HepG2 (cell line): Measurements from ENCODE around the gene MYO18A. TPM values are rescaled to one million over a fixed set of nuclear protein-coding genes. Genes with fewer than 3 reads are reported as not detected.

ENCODE experiments used
- ATRX ChIP-seq: sonication (generic); formaldehyde crosslinking; IDR thresholded peaks from 2 replicates; pipeline ENCODE4 v1.4.0; 2020; ENCODE audit warnings: missing genetic modification reagents, borderline replicate concordance
- CENPX ChIP-seq: sonication (generic); formaldehyde crosslinking; IDR thresholded peaks from 2 replicates; pipeline ENCODE4 v1.9.0; 2021; ENCODE audit warnings: mild to moderate bottlenecking, missing genetic modification reagents, moderate library complexity
- LRRFIP1 ChIP-seq: sonication (generic); formaldehyde crosslinking; conservative IDR thresholded peaks from 2 replicates; pipeline ENCODE4 v1.4.0; 2020; ENCODE audit warnings: missing genetic modification reagents
- NR2F2 ChIP-seq: IDR thresholded peaks from 2 replicates; pipeline ENCODE4 v1.6.1; 2012; ENCODE audit warnings: low read depth, inconsistent platforms, borderline replicate concordance
- NR2F6 ChIP-seq, 2 experiments: IDR thresholded peaks; 2 replicates each; pipeline ENCODE4 v1.6.1; 2016; ENCODE audit warnings: antibody characterized with exemption in 1 of 2, mild to moderate bottlenecking in 1 of 2
- REPIN1 ChIP-seq: sonication (generic); formaldehyde crosslinking; IDR thresholded peaks from 2 replicates; pipeline ENCODE4 v1.8.0; 2022; ENCODE audit warnings: missing genetic modification reagents, low read depth, mild to moderate bottlenecking, borderline replicate concordance
- RFXANK ChIP-seq: IDR thresholded peaks from 2 replicates; pipeline ENCODE4 v1.6.1; 2016
- TAF1 ChIP-seq: sonication (generic); formaldehyde crosslinking; IDR thresholded peaks from 2 replicates; pipeline ENCODE4 v1.4.0; 2020; ENCODE audit warnings: missing genetic modification reagents
- TEF ChIP-seq: sonication (generic); formaldehyde crosslinking; IDR thresholded peaks from 2 replicates; pipeline ENCODE4 v1.5.0; 2020; ENCODE audit warnings: missing genetic modification reagents
- TFAP4 ChIP-seq: sonication (generic); IDR thresholded peaks from 2 replicates; pipeline ENCODE4 v1.6.1; 2016; ENCODE audit warnings: low read depth, borderline replicate concordance
- ZBTB38 ChIP-seq: sonication (generic); formaldehyde crosslinking; IDR thresholded peaks from 2 replicates; pipeline ENCODE4 v1.5.1; 2020; ENCODE audit warnings: mild to moderate bottlenecking, missing genetic modification reagents
- ZFP41 ChIP-seq: sonication (generic); formaldehyde crosslinking; IDR thresholded peaks from 2 replicates; pipeline ENCODE4 v1.4.0; 2020; ENCODE audit warnings: mild to moderate bottlenecking, missing genetic modification reagents, borderline replicate concordance
- ZNF124 ChIP-seq: sonication (generic); formaldehyde crosslinking; IDR thresholded peaks from 2 replicates; pipeline ENCODE4 v1.4.0; 2020; ENCODE audit warnings: missing genetic modification reagents
- ZNF253 ChIP-seq: sonication (generic); formaldehyde crosslinking; IDR thresholded peaks from 2 replicates; pipeline ENCODE4 v1.8.0; 2022; ENCODE audit warnings: mild to moderate bottlenecking, missing genetic modification reagents, borderline replicate concordance
- ZNF780A ChIP-seq: sonication (generic); formaldehyde crosslinking; IDR thresholded peaks from 2 replicates; pipeline ENCODE4 v1.8.0; 2022; ENCODE audit warnings: mild to moderate bottlenecking, missing genetic modification reagents, moderate library complexity
- polyA plus RNA-seq, 8 experiments: library from polyadenylated mRNA; depleted of rRNA in 3 of 8; stranded (reverse) in 7 of 8; unstranded in 1 of 8; fragments of >200 nt; fragmentation: Illumina TruSeq in 4 of 8; extraction: Trizol in 4 of 8; gene quantifications; 2 replicates each; pipeline versions ENCODE4 v1.2.1 to v1.2.3, GENCODE V29; 2011 to 2016; ENCODE audit warnings: low read depth in 4 of 8, missing spikeins in 1 of 8, mixed read lengths in 1 of 8; ENCODE audit not compliant: insufficient read depth in 1 of 8
- total RNA-seq, 5 experiments: library from RNA; depleted of rRNA; stranded (reverse); fragments of >200 nt; fragmentation: Illumina TruSeq; extraction: Trizol; gene quantifications; 2 replicates each; pipeline ENCODE4 v1.2.3, GENCODE V29; 2016; ENCODE audit warnings: low read depth in 1 of 5
- TF ChIP-seq, protein P1 (sequence below): sonication (generic); formaldehyde crosslinking; IDR thresholded peaks from 2 replicates; pipeline ENCODE4 v1.4.0; 2020; ENCODE audit warnings: missing genetic modification reagents
- TF ChIP-seq, protein P2 (sequence below): sonication (generic); formaldehyde crosslinking; IDR thresholded peaks from 2 replicates; pipeline ENCODE4 v1.4.0; 2020; ENCODE audit warnings: missing genetic modification reagents, borderline replicate concordance

MYO18A gene
- total and polyA plus RNA-seq, 2 of the 13 experiments (the other 11 are each of a cell fraction or from before 2014, with no cell fraction given), result 16.8 to 24.8 TPM

DNA sequence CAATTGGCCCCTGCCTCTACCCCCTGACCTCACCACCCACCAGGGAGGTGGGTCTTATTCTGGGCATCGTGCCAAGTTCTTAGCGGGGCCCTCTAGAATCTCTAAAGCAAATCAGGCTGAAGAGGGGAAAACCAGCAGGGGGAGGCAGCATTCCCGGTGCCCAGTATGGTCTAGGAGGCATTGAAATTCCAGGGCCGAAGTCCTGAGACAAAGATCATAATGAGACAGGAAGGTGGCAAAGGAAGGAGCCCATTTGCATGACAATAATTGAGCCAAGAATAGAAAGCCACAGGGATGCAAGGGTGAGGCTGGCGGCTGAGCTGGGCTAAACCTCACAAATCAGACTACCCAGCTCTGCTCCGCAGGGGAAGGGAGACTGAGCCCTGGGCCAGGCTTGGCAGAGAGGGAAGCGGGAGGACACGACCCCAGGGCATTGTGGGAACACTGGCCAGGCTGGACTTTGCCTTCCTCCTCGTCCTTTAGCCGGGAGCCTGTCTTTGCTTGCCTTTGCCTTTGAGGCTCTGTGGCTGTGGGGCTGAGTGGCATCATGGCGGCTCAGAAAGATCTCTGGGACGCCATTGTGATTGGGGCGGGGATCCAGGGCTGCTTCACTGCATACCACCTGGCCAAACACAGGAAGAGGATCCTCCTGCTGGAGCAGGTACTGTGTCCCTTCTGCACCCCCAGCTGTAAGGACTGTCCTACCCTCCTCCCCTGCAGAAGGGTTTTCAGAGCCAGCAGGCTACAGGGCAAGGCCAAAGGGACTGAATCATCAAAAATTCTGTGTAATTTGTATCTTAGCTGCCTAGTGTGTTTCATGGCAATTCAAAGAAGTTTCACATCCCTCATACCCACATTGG is 137.3 kb downstream of the MYO18A start, which contains the start of gene PIPOX (continued):
- TF ChIP-seq, protein P1, sequence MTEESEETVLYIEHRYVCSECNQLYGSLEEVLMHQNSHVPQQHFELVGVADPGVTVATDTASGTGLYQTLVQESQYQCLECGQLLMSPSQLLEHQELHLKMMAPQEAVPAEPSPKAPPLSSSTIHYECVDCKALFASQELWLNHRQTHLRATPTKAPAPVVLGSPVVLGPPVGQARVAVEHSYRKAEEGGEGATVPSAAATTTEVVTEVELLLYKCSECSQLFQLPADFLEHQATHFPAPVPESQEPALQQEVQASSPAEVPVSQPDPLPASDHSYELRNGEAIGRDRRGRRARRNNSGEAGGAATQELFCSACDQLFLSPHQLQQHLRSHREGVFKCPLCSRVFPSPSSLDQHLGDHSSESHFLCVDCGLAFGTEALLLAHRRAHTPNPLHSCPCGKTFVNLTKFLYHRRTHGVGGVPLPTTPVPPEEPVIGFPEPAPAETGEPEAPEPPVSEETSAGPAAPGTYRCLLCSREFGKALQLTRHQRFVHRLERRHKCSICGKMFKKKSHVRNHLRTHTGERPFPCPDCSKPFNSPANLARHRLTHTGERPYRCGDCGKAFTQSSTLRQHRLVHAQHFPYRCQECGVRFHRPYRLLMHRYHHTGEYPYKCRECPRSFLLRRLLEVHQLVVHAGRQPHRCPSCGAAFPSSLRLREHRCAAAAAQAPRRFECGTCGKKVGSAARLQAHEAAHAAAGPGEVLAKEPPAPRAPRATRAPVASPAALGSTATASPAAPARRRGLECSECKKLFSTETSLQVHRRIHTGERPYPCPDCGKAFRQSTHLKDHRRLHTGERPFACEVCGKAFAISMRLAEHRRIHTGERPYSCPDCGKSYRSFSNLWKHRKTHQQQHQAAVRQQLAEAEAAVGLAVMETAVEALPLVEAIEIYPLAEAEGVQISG, result peak; percentile 78
- TF ChIP-seq, protein P2, sequence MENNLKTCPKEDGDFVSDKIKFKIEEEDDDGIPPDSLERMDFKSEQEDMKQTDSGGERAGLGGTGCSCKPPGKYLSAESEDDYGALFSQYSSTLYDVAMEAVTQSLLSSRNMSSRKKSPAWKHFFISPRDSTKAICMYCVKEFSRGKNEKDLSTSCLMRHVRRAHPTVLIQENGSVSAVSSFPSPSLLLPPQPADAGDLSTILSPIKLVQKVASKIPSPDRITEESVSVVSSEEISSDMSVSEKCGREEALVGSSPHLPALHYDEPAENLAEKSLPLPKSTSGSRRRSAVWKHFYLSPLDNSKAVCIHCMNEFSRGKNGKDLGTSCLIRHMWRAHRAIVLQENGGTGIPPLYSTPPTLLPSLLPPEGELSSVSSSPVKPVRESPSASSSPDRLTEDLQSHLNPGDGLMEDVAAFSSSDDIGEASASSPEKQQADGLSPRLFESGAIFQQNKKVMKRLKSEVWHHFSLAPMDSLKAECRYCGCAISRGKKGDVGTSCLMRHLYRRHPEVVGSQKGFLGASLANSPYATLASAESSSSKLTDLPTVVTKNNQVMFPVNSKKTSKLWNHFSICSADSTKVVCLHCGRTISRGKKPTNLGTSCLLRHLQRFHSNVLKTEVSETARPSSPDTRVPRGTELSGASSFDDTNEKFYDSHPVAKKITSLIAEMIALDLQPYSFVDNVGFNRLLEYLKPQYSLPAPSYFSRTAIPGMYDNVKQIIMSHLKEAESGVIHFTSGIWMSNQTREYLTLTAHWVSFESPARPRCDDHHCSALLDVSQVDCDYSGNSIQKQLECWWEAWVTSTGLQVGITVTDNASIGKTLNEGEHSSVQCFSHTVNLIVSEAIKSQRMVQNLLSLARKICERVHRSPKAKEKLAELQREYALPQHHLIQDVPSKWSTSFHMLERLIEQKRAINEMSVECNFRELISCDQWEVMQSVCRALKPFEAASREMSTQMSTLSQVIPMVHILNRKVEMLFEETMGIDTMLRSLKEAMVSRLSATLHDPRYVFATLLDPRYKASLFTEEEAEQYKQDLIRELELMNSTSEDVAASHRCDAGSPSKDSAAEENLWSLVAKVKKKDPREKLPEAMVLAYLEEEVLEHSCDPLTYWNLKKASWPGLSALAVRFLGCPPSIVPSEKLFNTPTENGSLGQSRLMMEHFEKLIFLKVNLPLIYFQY (CRISPR knock-in tag), result no peak; the same call in 1 of the 2 replicates
- peak; percentile 41; the same call in 1 of the 2 replicates for TF ChIP-seq ZBTB38
- TF ChIP-seq TFAP4, result no peak
- no peak for TF ChIP-seq TEF (CRISPR knock-in tag)
- TF ChIP-seq ATRX, result no peak
- no peak for TF ChIP-seq RFXANK (CRISPR knock-in tag)
- TF ChIP-seq REPIN1 (CRISPR knock-in tag), result 0 out of 2 replicates have a peak, but pooled peaks have one; percentile 30
- TF ChIP-seq CENPX (CRISPR knock-in tag), result no peak
- peak; percentile 43 for TF ChIP-seq NR2F6 (IDR thresholded peaks at IDR 0.05)
- TF ChIP-seq NR2F6 (CRISPR knock-in tag; IDR thresholded peaks at IDR 0.05), result no peak; the same call in 1 of the 2 replicates
- TF ChIP-seq ZNF124 (CRISPR knock-in tag), result 0 out of 2 replicates have a peak, but pooled peaks have one; percentile 37
- TF ChIP-seq ZNF253 (CRISPR knock-in tag), result no peak
- TF ChIP-seq NR2F2, result peak; percentile 64; the same call in 1 of the 2 replicates
- no peak for TF ChIP-seq LRRFIP1 (CRISPR knock-in tag)
- no peak for TF ChIP-seq ZNF780A
- TF ChIP-seq ZFP41 (CRISPR knock-in tag), result no peak
- TF ChIP-seq TAF1 (CRISPR knock-in tag), result peak; percentile 90
